HG03025 (cell line): Measurements from ENCODE around the gene MED7.

ENCODE experiments used
- ATAC-seq: cut with Tn5 transposase; IDR thresholded peaks from one replicate; pipeline ENCODE4 v1.9.1; 2021; ENCODE audit warnings: mild to moderate bottlenecking, moderate library complexity; ENCODE audit not compliant: unreplicated experiment, low FRiP score

Gene MED7

GRCh38 chr5:157107508-157107907 lies 35.2 kb downstream of the MED7 start:
- ATAC-seq = no peak

- no peak for ATAC-seq
Measured at GRCh38 chr5:157106630-157107461, 35.8 kb downstream of the MED7 start.

- ATAC-seq = no peak
Measured at GRCh38 chr5:157100140-157100679, 42.5 kb downstream of the MED7 start.

- ATAC-seq = peak; percentile 82
Measured at GRCh38 chr5:157088342-157088990, 54.2 kb downstream of the MED7 start.
